HG03521 (cell line): ENCODE results near the gene MMP10.

Experiments
- ATAC-seq: cut with Tn5 transposase; IDR thresholded peaks from one replicate; pipeline ENCODE4 v1.9.1; 2021; ENCODE audit warnings: mild to moderate bottlenecking, moderate library complexity; ENCODE audit not compliant: unreplicated experiment

MMP10 gene

DNA sequence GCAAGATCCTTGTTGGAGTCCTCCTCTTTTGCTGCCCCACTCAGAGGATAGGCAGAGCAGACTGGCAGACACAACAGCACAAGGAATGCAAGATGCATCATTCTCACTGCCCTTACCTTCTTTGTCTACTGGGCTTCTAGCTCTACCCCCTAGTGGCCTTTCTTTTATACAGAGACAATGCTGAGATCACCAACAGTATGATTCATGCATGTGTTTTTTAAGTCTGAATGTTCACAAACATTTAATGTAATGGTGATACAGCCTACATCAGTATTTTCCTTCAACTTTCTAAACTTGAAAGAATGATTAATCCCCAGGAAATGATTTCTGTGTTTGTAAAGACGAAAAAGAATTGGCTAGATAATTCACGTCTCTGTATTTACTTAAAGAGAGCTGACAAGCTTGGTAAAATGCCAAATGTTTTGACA is at the start of gene MMP10:
Gene MMP10, minus strand, starts transcription at position 138 of the 428 bp plus-strand sequence. Its CDS starts 37 bp downstream, at position 101.
- ATAC-seq, result no peak

DNA sequence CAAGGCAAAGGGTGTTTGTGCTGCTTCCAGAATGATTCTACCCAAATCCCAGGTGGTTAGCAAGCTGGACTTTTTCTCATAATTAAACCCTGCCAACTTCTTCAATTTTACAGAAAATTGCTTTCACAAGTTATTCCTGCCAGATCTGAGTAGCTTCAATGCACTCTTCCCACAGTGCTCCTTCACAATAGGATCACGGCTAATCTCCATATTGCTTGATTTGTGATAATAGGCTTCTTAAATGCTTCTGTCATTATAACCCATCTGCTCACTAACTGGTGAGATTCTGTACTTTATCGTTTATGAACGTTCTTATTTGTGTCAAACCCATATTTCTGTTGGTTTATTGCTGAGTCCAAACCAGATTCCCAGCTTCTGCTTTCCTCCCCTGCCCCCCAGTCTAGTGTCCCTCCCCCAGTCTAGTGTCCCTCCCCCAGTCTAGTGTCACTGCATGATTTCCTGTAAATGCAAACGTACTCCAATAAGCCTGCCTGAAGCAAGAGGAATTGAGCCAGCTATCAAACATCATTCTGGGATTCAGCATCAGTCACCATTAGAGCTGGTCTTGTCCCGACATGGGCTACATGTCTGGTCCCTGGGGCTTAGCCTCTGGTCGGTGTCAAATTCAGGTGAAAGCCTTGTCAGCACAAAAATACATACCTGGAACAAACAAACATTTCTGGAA is 49.0 kb upstream of the MMP10 start:
- ATAC-seq, result no peak

DNA sequence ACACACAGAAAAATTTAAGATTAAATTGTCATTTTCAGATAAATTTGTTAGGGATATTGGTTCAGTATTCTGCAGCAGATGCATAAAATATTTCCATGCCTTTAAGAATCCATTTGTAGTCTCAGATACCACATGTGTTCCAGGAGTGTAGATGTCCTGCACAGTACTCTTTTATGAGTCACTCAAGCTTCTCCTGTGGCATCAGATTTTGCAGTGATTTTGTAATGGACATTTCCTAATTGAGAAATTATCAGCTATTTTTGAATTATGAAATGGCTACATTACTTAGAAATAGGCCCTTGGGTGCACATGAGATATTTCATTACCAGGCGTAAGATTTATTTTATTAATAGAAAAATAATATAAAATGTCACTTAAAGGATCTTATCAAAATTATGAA is 44.1 kb upstream of the MMP10 start:
- ATAC-seq, result no peak

DNA sequence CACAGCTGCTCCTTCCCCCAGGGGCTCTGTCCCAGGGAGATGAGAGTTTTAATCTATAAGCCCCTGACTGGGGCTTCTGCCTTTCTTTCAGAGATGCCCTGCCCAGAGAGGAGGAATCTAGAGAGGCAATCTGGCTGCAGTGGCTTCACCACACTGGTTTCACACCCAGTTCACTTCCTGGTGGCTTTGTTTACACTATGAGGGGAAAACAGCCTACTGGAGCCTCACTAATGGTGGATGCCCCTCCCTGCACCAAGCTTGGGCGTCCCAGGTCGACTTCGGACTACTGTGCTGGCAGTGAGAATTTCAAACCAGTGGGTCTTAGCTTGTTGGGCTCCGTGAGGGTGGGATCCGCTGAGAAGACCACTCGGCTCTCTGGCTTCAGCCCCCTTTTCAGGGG is 39.1 kb upstream of the MMP10 start:
- ATAC-seq, result no peak

DNA sequence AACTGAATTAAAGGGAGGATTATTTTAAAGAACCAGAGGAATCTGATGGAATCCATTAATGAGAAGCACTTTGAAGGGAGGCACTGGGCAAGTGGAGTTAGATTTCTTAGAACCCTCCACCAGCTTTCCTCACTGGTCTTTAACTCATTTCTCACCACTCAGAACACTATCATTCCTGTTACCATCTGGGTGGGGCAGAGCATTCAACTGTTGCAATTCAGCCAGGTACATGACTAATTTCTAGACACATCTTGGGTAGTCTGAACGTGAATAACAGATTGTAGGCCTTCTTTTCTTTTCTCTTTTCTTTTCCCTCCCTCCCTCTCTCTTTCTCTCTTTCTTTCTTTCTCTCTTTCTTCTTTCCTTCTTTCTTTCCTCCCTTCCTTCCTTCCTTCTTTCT is 33.1 kb upstream of the MMP10 start:
- no peak for ATAC-seq

GRCh38 chr11:102812188-102812587 is 31.8 kb upstream of the MMP10 start:
- no peak for ATAC-seq

- ATAC-seq, result no peak
These were observed 30.7 kb upstream of the MMP10 start for GRCh38 chr11:102810950-102811660.

- ATAC-seq, result no peak
These were observed 29.5 kb upstream of the MMP10 start for GRCh38 chr11:102809971-102810370.

DNA sequence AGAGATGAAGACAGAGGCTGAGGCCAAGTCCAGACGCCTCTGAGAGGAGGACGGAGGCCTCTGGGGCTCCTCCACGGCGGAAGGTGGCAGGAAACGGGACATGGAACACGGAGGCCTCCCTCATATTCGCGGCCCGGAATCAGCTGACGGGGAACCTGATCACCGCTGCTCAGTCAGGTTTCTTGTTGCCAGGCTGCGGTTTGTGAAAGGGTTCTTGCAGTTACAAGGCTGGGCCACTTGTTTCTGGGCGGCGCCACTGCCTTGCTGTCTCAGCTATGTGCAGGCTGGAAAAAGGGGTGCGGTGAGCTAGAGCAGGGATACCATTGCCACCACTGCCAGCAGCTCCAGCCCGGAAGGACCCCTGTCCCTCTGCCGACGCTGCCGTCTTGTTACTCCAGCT is 27.5 kb upstream of the MMP10 start:
- peak; percentile 76 for ATAC-seq

GRCh38 chr11:102806296-102806695 is 25.9 kb upstream of the MMP10 start:
- no peak for ATAC-seq

GRCh38 chr11:102802341-102802740 is 21.9 kb upstream of the MMP10 start:
- ATAC-seq, result no peak

DNA sequence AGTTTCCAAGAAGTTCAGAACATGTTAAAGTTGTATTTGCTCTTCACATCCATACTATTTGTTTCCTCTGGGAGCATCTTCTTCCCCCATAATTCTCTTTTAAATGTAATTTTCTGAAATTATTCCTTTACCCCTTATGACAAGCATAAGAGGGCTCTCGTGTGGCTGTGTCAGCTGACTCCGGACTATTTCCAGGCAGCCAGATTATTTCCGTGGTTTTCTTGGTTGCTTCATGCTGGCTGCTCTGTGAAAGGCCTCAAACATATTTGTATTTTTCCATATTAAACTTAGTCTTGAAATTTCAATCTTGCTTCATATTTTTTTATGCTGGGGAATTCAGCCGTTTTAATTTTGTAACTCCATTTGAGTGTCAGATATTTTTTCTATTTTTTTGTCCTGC is 20.3 kb upstream of the MMP10 start:
- ATAC-seq, result no peak

- ATAC-seq, result no peak
These were observed 19.4 kb upstream of the MMP10 start for GRCh38 chr11:102799681-102800340.

GRCh38 chr11:102798012-102798746 is 17.8 kb upstream of the MMP10 start, which contains the start of gene MMP1:
MMP1 (minus strand) TSS chr11:102798160; CDS start chr11:102798092, 68 bp downstream.
- ATAC-seq, result no peak

DNA sequence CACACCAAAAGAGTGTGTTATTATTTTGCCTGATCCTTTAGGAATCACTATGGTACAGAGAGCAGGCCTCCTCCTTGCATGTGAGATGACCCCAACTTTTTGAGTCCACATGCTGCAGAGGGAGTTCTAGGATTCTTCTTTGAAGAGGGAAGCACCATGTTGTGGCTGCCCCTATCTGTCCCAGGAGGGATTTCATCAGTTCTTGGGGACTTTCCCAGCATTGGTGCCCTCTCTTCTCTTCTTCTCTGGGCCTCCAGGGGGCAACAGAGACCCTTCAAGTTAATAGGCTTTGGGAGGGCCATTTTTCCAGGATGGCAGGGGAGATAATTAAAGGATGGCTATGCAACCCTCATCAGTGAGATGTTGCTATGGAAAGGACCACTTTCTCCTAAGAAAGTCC is 14.0 kb upstream of the MMP10 start:
- peak; percentile 86 for ATAC-seq

DNA sequence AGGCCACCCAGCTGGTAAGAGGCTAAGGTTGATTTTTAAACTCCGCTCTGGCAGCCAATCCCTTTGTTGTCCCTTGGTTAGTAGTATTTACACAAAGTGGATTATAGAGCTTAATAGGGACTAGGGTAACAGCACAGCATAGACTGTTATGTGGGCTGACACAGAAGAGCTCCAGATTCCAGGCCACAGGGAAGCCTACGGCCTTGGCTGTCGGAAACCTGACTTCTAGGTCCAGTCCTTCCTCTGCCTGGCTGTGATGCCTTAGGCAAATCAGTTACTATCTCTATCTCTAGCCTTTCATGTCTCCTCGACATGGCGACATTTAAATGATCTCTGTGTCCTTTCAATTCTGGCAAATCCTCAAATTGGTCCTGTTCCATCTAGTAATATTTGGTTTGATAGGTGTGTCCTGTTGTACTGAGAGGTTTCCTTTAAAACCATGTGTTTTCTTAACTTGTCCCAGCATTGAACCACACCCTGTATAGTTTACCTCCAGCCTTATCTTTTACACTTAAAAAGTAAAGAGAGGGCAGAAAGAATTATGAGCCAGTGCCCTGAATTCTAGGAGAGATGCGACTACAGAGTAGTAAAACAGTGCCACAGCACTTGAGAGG is 13.4 kb upstream of the MMP10 start:
- ATAC-seq, result no peak

- no peak for ATAC-seq
These were observed 12.2 kb upstream of the MMP10 start for GRCh38 chr11:102792604-102793003.

GRCh38 chr11:102791271-102792036 is 11.0 kb upstream of the MMP10 start:
- no peak for ATAC-seq

GRCh38 chr11:102788334-102788995 is 8.0 kb upstream of the MMP10 start:
- ATAC-seq, result no peak
